ENCODE results near the gene PGK1.

- TF ChIP-seq ZNF57 (CRISPR knock-in tag; IDR thresholded peaks at IDR 0.05) (no peak), CTCF (IDR thresholded peaks at IDR 0.05 in 2 of 3, conservative IDR thresholded peaks at IDR 0.05 in 1 of 3; ENCODE audit: insufficient read depth in 2 of 3, low read depth in 1 of 3, low read length in 3 of 3) (no peak), PCBP2 (IDR thresholded peaks at IDR 0.05; ENCODE audit: low read depth, low read length, poor library complexity, severe bottlenecking) (no peak), POLR2A (conservative IDR thresholded peaks at IDR 0.05) (no peak), ETV5 (CRISPR knock-in tag; IDR thresholded peaks at IDR 0.05; ENCODE audit: low read depth) (no peak), BHLHE40 (IDR thresholded peaks at IDR 0.05; ENCODE audit: low read length) (no peak), TFAM (CRISPR knock-in tag; conservative IDR thresholded peaks at IDR 0.05) (no peak)
- TF ChIP-seq, protein P1, sequence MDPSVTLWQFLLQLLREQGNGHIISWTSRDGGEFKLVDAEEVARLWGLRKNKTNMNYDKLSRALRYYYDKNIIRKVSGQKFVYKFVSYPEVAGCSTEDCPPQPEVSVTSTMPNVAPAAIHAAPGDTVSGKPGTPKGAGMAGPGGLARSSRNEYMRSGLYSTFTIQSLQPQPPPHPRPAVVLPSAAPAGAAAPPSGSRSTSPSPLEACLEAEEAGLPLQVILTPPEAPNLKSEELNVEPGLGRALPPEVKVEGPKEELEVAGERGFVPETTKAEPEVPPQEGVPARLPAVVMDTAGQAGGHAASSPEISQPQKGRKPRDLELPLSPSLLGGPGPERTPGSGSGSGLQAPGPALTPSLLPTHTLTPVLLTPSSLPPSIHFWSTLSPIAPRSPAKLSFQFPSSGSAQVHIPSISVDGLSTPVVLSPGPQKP (CRISPR knock-in tag; IDR thresholded peaks at IDR 0.05): no peak
- TF ChIP-seq, protein P2, sequence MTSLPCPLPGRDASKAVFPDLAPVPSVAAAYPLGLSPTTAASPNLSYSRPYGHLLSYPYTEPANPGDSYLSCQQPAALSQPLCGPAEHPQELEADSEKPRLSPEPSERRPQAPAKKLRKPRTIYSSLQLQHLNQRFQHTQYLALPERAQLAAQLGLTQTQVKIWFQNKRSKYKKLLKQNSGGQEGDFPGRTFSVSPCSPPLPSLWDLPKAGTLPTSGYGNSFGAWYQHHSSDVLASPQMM (CRISPR knock-in tag; IDR thresholded peaks at IDR 0.05): no peak
- TF ChIP-seq, protein P3, sequence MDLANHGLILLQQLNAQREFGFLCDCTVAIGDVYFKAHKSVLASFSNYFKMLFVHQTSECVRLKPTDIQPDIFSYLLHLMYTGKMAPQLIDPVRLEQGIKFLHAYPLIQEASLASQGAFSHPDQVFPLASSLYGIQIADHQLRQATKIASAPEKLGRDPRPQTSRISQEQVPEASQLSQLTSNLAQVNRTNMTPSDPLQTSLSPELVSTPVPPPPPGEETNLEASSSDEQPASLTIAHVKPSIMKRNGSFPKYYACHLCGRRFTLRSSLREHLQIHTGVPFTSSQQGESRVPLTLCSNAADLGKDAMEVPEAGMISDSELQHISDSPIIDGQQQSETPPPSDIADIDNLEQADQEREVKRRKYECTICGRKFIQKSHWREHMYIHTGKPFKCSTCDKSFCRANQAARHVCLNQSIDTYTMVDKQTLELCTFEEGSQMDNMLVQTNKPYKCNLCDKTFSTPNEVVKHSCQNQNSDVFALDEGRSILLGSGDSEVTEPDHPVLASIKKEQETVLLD (IDR thresholded peaks at IDR 0.05): no peak
- TF ChIP-seq, protein P4, sequence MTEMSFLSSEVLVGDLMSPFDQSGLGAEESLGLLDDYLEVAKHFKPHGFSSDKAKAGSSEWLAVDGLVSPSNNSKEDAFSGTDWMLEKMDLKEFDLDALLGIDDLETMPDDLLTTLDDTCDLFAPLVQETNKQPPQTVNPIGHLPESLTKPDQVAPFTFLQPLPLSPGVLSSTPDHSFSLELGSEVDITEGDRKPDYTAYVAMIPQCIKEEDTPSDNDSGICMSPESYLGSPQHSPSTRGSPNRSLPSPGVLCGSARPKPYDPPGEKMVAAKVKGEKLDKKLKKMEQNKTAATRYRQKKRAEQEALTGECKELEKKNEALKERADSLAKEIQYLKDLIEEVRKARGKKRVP (CRISPR knock-in tag; IDR thresholded peaks at IDR 0.05): no peak
- TF ChIP-seq, protein P5, sequence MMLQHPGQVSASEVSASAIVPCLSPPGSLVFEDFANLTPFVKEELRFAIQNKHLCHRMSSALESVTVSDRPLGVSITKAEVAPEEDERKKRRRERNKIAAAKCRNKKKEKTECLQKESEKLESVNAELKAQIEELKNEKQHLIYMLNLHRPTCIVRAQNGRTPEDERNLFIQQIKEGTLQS (IDR thresholded peaks at IDR 0.05): no peak
- TF ChIP-seq, protein P5 (CRISPR knock-in tag; conservative IDR thresholded peaks at IDR 0.05): no peak
Observed at GRCh38 chrX:78066110-78066509, 37.9 kb upstream of the PGK1 start.

Measured in K562 (cell line).